CD4-positive, alpha-beta T cell treated with Interleukin-15 for 1 hour (primary cell): Measurements from ENCODE around the gene TNS2.
A peak's percentile ranks its signal among the peaks of the same experiment; 100 is the strongest.
"Not testable (repeated sequence)": the region's sequence is repeated elsewhere in the genome, so short reads cannot be mapped to it uniquely, and the experiment has no call there.

Source experiments
- DNase-seq: peaks from one replicate; pipeline ENCODE4 v3.0.0-alpha.2; 2020

TNS2 gene

DNA sequence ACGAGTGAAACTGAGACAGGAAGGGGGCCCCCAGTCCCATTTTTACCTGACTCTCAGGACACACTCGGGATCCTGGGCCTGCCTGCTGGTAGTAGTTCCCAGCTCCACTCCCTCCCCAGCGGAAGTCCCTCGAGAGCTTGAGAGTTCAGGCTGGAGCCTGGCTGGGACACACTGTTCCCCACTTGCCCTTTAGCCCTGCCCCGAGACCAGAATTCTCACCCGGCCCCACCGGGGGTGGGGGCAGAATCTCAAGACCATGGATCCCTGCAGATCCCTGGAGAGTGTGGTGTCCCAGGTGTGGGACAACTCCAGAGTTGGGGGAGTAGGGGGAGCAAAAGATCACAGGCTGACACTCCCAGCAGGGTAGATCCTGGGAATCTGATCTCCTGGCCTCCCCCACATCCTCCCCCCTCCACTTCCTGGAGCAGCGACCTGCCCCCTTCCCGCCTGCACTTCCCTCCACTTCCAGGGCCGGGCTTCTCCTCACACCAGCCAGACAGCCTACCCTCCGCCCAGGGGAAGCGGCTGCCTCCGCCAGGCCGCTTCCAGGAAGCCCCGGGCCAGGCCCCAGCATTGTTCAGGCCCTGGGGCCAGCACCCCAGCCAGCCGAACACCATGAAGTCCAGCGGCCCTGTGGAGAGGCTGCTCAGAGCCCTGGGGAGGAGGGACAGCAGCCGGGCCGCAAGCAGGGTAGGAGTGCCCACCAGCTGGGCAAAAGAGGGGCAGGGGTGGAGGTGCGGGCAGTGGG is at the start of gene TNS2:
TNS2 (plus strand) TSS at position 495 of the 748 bp plus-strand sequence; CDS start at position 616, 121 bp downstream.
- no peak for DNase-seq

DNA sequence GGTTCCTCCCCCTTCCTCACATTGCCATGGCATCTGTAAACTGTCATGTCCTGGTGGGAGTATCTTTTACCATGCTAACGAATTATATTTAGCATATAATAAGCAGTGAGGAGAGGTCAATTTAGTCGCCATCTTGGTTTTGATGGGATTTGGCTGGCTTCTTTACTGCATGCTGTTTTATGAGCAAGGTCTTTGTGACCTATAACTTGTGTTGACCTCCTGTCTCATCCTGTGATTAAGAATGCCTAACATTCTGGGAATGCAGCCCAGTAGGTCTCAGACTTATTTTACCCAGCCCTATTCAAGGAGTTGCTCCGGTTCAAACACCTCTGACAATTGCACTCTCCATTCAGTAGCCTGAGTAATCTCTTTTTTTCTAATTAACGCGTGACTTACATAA is 45.7 kb upstream of the TNS2 start:
- no peak for DNase-seq

GRCh38 chr12:53004582-53004981 is 45.3 kb upstream of the TNS2 start:
- no peak for DNase-seq

- DNase-seq = no peak
Observed at GRCh38 chr12:53005215-53005985, 44.5 kb upstream of the TNS2 start.

- peak; percentile 100 for DNase-seq
Observed at GRCh38 chr12:53005986-53006809, 43.7 kb upstream of the TNS2 start, which contains the start of gene EIF4B. TSS of gene EIF4B (plus strand) at chr12:53006456. CDS start at chr12:53006484, 28 bp downstream.

DNA sequence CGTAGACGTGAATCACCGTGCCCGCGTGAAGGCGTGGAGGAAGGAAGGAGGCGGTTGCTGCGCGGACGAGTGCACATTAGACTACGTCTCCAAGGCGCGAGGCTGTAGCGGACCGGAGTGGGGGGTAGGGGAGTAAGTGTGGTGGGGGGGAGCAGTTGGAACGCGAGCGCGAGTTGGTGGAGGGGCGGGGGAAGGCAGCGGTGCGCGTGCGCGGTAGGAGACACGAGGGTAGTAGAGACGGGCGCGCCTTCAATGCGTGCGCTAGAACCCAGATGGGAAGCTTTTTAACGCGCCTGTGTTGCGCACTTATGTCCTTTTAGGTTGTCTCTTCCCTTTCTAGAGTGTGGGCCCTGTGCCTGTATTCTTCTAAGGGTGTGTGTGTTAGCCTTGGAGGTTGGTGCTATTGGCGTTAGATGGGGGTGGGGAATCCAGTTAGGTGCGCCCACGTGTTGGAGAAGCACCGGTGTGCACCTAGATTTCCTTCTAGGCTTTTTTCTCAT is 43.0 kb upstream of the TNS2 start:
- peak; percentile 82 for DNase-seq

GRCh38 chr12:53007343-53007742 is 42.5 kb upstream of the TNS2 start:
- no peak for DNase-seq

- DNase-seq = not testable (repeated sequence)
Observed at GRCh38 chr12:53008760-53009159, 41.1 kb upstream of the TNS2 start.

DNA sequence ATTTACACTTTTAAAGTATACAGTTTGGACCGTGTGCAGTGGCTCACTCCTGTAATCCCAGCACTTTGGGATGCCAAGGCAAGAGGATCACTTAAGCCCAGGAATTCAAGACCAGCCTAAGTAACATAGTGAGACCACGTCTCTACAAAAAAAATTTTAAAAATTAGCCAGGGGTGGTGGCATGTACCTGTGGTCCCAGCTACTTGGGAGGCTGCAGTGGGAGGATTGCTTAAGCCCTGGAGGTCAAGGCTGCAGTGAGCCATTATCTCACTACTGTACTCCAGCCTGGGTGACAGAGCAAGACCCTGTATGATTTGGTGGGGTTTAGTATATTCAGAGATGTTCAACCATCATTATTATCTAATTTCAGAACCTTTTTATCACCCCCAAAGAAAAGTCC is 38.9 kb upstream of the TNS2 start:
- no peak for DNase-seq

GRCh38 chr12:53011889-53012288 is 38.0 kb upstream of the TNS2 start:
- DNase-seq = no peak

GRCh38 chr12:53012928-53013327 is 36.9 kb upstream of the TNS2 start:
- DNase-seq = no peak

- no peak for DNase-seq
Observed at GRCh38 chr12:53014709-53015108, 35.2 kb upstream of the TNS2 start.

DNA sequence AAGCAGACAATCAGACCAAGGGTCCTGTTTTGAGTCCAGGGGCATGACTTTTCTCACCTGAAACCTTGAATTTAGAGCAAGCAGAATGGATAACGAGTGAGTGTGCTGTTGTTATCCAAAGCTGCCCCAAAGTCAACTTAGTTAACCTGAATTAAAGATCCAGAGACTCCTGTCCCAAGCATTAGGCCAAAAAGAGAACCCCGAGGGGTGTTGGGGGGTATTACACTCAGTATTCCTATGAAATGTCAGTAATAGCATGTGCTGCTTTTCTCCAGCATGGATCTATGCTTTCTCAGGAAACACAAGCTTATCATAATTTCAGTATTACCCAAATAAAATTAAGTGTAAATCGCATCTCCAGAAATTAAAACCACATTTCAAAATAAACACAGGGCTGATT is 24.6 kb upstream of the TNS2 start:
- DNase-seq = no peak

GRCh38 chr12:53027014-53027413 is 22.9 kb upstream of the TNS2 start:
- DNase-seq = not testable (repeated sequence)

DNA sequence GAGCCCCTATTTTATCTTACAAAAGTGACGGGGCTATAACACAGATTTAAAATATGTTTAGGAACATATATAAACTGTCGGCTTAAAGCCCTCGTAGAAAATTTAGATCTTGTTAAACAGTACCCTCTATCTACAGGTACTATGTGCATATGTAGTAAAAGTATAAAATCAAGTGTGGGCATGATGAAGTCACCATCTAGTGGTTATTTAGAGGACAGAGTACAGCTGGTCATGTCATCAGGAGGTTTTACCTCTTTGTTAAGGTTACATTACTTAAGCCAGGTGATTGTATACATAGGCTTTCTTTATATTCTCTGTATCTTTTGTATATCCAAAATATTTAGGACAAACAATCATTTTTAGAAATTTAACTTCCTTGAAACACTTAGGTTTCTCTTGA is 18.2 kb upstream of the TNS2 start:
- DNase-seq = no peak

DNA sequence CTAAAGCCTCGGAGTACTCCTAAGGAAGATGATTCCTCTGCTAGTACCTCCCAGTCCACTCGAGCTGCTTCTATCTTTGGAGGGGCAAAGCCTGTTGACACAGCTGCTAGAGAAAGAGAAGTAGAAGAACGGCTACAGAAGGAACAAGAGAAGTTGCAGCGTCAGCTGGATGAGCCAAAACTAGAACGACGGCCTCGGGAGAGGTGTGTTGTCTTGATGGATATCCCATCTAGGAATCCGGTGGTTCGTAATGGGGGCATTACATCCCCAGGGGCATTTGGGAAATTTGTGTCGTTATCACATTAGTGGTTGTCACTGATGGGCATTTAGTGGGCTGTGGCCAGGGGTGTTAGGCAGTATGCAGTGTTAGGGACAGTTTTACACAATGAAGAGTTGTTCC is 16.0 kb upstream of the TNS2 start:
- DNase-seq = not testable (repeated sequence)

DNA sequence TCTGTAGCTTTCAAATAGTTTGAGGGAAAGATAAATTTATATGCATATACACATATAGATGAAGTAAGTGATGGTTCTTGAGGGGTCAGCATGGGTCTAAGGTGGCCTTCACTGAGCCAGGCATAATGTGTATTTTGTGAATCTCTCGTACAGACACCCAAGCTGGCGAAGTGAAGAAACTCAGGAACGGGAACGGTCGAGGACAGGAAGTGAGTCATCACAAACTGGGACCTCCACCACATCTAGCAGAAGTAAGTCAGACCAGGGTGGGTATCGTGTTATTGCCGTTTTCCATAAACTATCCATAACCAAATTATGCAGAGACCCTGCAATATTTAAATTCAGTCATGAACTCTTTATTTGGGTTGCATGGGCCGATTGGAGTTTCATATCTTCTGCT is 15.4 kb upstream of the TNS2 start:
- no peak for DNase-seq

GRCh38 chr12:53036802-53037201 is 13.1 kb upstream of the TNS2 start:
- DNase-seq = no peak

- no peak for DNase-seq
Observed at GRCh38 chr12:53039851-53040250, 10.0 kb upstream of the TNS2 start.

DNA sequence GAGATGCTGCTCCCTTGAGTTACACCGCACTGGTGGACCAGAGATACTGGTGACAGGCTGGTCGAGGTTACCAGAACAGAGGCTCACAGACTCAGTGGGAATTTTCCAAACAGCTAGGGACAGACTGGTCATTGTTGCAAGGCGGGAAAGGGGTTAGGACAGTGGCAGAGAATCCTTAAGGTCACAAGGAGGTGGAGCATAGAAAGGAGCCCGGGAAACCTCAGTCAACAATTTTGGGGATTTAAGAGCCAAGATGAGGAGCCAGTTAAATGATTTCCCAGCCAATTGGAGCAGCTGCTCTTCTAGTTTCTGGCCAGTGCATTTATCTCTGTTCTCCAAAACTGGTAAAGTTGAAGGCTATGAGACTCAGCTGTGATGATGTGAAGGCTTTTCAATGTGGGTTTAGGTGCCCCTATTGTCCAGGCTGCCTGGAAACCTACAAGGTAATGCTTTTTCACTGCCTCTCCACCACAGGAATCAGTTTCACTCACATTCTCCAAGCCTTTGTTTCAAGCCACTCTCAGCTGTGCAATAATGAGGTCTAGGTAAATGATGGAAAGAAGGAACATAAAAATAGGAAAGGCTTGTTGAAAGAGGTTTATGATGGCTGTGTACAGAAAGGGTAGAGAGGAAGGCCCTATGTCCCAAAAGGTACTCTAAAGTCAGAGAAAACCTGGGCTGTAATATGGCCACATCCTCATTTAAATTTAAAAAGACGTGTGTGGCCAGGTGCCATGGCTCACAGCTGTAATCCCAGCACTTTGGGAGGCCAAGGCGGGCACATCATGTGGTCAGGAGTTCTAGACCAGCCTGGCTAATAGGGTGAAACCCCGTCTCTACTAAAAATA is 7.0 kb upstream of the TNS2 start:
- no peak for DNase-seq

GRCh38 chr12:53044052-53044581 is 5.7 kb upstream of the TNS2 start:
- no peak for DNase-seq
